Epithelial cell of proximal tubule (primary cell): Measurements from ENCODE around the gene ENOX1. TPM values are rescaled to one million over a fixed set of nuclear protein-coding genes. Genes with fewer than 3 reads are reported as not detected.

Experiments used
- DNase-seq: peaks from one replicate; pipeline ENCODE4 v3.0.0-alpha.2; 2011; ENCODE audit warnings: low read depth
- H3K4me3 ChIP-seq: 2 replicates; pipeline ENCODE4 v1.5.1; 2011; ENCODE audit warnings: low read depth, mild to moderate bottlenecking, low read length
- CTCF ChIP-seq: conservative IDR thresholded peaks from 2 replicates; pipeline ENCODE4 v1.5.1; 2012; ENCODE audit warnings: low read depth, mild to moderate bottlenecking, low read length
- total RNA-seq: library from RNA; depleted of rRNA; stranded (reverse); fragments of >200 nt; gene quantifications from 2 replicates; pipeline ENCODE4 v1.2.3, GENCODE V29; 2015

ENOX1 gene
- total RNA-seq, 1 donor from 2014 or later, result 0.17 TPM

GRCh38 chr13:43267916-43268315 lies 518.9 kb downstream of the ENOX1 start:
- no peak overlapping the region for H3K4me3 ChIP-seq
- DNase-seq, result no peak
- TF ChIP-seq CTCF, result no peak

- no peak for DNase-seq
- no peak overlapping the region for H3K4me3 ChIP-seq
- no peak for TF ChIP-seq CTCF
Observed at GRCh38 chr13:43266936-43267615, 519.7 kb downstream of the ENOX1 start.

DNA sequence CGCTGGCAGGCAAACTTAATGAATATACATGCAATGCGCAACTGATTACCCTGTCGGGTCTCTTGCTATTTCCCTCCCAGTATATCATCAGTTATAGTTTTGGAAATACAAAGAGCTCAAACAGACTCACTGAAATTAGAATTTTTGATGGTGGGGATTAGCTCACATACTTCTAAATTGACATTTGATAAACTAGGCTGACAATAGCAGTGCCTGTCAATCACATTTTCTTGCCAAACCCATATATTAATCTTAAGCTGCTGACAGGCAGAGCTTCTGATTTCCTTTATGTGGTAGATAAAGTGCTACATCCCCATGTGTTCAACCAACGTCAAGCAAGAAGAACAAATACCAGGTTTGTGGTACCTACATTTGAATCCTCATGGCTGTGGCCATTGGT lies 521.7 kb downstream of the ENOX1 start:
- H3K4me3 ChIP-seq, result no peak overlapping the region
- no peak for TF ChIP-seq CTCF
- DNase-seq, result no peak

GRCh38 chr13:43264458-43264857 lies 522.3 kb downstream of the ENOX1 start:
- TF ChIP-seq CTCF, result no peak
- H3K4me3 ChIP-seq, result no peak overlapping the region
- DNase-seq, result no peak

DNA sequence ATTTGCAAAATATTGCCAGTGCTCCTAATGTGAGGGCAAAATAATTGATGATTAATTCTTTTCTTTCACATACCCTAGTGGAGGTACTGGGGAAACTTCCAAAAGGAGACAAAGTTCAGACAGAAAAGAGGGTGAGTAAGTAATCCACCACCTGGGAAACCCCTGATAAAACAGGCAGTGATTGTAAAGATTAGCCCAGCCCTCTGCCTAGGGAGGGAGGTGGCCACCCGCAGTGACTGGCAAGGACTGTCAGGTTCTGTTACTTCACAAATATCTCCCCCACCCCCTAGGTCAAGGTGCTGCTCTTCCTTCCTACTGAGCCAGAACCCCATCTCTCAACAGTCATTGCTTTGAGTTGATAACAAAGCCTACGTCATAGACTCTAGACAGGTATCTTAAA lies 523.7 kb downstream of the ENOX1 start:
- DNase-seq, result no peak
- TF ChIP-seq CTCF, result no peak
- H3K4me3 ChIP-seq, result no peak overlapping the region

GRCh38 chr13:43260999-43261398 lies 525.8 kb downstream of the ENOX1 start:
- no peak overlapping the region for H3K4me3 ChIP-seq
- TF ChIP-seq CTCF, result no peak
- no peak for DNase-seq

- H3K4me3 ChIP-seq, result no peak overlapping the region
- no peak for DNase-seq
- no peak for TF ChIP-seq CTCF
Observed at GRCh38 chr13:43258771-43259170, 528.0 kb downstream of the ENOX1 start.
